Stimulated activated CD8-positive, alpha-beta memory T cell treated with anti-CD3 and anti-CD28 coated beads, Interleukin-15, amount 100 ng/mL, for 48 hours (primary cell): ENCODE results near the gene SH3TC1.

ENCODE experiments used
- DNase-seq, 2 donors: peaks; one replicate each; pipeline ENCODE4 v3.0.0-alpha.2; 2020; ENCODE audit warnings: low read depth in 2 of 2

Gene SH3TC1

DNA sequence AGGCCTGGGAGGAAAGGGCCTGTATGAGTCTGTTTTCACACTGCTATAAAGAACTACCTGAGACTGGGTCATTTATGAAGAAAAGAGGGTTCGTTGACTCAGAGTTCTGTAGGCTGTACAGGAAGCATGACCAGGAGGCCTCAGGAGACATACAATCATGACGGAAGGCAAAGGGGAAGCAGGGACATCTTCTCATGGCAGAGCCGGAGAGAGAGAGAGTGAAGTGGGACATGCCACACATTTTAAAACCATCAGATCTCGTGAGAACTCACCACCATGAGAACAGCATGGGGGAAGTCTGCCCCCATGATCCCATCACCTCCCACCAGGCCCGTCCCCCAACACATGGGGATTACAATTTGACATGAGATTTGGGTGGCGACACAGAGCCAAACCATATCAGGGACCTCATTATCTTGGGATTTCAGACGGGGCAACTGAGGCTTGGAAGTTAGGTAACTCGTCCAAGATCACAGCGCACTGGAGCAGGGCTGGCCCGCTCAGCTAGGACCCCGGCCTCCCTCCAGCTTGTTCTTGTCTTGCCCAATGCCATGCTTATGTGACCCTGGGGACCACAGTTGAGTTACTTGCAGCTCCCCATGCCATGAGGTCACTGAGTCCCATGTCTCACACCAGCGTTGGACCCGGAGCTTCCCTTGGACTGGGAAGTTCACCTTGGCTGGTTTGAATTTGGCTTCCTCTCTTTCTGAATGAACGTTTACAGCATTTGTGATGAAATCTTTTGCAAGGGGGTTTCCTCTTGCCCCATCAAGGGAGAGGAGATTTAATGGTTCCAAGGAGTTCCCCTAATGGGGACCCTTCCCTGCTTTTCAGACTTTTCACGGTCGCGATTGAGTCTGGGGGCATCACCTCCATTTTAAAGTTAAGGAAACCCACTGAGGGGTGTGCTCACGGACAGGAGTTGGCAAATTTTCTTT is 88.5 kb downstream of the SH3TC1 start:
- no peak for DNase-seq

GRCh38 chr4:8289151-8289750 is 90.2 kb downstream of the SH3TC1 start:
- DNase-seq = no peak

DNA sequence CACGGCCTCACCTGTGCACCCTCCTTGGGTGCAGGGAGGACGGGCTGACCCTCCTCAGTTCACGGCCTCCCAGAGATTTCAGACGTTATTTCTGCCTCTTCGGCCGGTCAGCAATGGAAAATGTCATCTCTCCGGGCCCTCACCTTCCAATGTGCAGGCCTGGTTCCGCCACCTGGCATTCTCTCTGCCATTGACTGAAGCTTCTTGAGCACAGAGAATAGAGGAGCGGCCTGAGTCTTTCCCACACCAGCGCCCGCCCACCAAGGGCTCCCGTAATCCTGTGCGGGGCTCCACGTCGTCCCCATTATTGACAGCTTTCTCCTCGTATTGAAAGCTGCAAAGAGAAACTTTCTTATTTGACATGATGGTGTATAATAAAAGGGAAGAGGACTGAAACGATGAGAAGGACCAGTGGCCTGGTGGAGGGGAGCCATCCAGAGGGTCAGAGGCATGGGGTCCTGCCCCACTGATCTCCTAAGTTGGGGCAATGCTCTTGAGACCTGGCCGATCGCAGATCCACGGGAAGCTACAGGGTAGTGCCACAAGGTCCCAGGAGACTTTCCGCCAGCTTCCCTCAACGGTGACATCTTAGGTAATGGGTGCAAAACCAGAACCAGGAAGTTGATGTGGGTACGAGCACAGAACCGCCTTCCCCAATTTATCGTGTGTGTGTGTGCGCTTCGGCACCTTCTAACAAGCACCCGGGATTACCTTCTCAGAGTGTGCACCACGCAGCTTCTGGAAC is 91.0 kb downstream of the SH3TC1 start:
- DNase-seq = no peak

DNA sequence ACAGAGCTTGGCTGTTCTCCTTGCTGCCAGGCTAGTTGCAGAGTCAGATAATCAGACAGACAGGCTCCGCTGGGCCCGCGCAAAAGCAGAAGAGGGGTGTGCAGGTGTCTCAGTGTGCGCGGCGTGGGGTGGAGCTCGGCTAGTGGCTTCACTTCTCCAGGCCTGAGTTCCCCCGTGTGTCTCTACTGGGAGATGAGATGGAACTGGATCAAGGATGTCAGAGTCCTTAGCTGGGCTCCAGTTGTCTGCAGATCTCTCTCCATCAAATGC is 91.5 kb downstream of the SH3TC1 start:
- no peak for DNase-seq
